NCI-H1436 treated with DMSO at 0.1 percent for 48 hours (cell line): ENCODE measurements around the gene HLA-E.
"Not testable (repeated sequence)": the region's sequence is repeated elsewhere in the genome, so short reads cannot be mapped to it uniquely, and the experiment has no call there.

ENCODE experiments used
- DNase-seq: peaks from one replicate; lab custom pipeline; 2025; lab: John Stamatoyannopoulos, UW

Gene HLA-E

DNA sequence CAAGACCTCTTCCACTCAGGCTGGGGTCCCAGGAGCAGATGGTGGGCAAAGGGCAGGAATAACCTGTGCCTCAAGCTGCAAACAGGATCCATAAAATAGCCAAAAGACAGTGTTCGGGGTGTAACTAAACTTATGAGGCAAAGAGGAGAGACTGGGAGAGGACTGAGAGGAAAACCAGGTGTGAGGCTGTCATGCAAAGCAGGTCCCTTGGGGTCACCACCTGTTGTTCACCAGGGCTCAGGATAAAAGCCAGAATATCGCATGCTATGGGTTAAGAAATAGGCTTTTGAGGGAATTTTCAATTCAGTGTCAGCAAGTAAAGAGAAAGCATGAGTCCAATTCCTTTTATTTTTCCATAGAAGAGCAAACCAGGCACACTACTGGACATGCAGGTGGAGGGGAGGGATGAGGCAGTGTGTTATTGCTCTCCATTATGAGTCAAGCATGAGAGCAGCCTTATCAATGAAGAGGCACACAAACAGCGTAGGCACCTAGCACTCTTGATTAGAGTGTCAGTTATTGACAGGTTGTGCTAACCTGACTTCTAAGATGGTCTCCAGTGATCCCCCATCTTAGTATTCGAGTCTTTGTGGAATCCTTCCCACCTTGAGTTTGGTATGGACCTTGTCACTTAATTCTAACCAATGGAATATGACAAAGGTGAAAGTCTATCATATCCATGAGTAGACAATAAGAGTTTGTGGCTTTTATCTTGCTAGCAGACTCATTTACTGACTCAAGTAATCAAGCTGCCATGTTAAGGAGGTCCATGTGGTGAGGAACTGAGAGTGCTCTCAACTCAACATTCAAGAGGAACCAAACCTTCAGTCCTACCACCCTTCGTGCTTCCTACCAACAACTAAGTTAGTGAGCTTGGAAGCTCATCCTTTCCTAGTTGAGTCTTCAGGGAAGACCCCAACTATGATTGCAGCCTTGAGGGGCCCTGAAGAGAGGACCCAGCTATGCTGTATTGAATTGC is 18.8 kb downstream of the HLA-E start:
- DNase-seq: no peak

DNA sequence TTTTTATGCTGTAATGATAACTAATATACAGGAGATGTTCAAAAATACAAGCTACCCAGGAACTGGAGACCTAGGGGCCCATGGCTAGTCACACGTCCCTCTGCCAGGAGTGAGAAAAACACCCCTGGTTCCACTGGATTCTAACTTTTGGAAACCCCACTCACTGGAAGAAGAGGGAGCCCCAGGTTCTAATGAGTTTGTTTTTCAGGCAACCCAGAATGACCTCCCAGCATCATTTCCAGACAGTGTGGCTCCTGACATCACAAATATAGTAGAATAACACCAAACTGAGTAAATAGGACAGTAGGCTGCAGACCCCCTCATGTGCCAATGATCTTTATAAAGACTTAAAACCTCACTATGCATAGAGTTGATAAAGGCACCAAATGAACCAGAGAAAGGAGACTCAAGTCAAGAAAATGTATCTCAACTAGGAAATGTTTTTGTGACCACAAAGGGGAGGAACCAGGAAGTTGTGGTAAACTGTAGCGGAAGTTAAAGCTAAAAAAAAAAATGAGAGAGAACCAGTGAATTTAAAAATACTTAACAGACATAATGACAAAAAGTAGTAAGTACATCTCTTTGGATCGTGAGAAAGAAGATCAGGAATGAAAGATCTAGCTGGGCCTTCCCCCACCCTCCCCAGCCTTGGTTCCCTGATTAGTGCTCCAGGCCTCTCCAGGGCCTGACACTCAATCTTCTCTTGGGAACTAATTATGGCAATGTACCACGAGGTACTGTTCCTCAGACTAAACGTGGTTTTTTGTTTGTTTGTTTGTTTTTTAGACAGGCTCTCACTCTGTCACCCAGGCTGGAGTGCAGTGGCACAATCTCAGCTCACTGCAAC is 19.8 kb downstream of the HLA-E start:
- no peak for DNase-seq

DNA sequence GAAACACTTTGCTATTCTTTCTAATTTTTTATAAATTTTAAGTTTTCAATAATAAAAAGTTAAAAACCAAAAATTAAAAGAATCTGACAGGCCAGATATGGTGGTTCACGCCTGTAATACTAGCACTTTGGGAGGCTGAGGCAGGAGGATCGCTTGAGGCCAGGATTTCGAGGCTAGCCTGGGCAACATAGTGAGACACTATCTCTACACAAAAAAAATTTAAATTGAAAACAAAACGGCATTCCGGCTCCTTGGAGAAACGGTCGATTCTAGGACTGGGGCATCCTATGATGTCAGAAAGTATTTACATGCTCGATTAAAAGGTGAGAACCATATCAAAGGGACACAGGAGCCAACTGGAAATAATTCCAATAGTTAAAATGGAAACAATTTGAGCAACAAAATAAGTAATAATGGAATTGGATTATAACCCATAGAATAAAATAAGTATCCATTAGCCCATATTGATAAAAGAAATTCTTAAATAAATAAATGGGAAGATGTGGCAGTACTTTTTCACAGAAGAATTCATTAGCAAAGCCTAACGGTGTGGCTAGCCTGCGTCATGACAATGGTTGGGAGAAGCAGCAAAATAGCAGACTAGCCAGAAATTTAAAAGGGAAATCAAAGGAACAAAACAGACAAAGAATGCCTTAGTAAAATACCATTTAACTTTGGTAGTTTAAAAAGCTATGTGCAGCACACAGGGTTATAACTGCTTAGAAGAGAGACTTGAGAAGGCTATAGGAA is 21.3 kb downstream of the HLA-E start:
- DNase-seq: no peak

DNA sequence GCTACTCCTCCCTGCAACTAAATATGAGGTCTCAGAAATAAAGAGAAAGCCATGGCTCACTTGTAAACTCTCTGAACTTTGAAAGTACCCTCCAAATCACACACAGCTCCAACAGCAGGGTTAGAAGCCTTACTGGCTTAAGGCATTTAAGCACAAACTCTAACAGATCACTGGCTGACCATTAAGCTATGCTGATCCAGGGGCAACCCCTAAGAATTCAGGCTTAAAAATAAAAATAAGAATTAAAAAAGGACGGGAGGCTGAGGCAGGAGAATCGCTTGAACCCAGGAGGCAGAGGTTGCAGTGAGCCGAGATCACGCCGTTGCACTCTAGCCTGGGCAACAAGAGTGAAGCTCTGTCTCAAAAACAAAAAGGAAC is 21.8 kb downstream of the HLA-E start:
- no peak for DNase-seq

DNA sequence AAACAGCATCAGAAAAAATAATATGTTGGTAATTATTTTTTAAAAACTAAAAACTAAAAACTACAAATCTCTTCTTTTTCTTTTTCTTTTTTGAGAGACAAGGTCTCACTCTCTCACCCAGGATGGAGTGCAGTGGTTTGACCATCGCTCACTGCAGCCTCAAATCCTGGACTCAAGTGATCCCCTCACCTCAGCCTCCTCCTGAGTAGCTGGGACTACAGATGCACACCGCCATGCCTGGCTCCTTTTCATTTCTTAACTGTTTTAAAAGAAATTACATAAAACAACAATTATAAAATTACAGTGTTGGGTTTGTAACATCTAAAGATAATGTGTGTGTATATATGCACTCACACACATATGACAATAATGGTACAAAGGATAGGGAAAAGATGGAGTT is 24.1 kb downstream of the HLA-E start:
- no peak for DNase-seq

DNA sequence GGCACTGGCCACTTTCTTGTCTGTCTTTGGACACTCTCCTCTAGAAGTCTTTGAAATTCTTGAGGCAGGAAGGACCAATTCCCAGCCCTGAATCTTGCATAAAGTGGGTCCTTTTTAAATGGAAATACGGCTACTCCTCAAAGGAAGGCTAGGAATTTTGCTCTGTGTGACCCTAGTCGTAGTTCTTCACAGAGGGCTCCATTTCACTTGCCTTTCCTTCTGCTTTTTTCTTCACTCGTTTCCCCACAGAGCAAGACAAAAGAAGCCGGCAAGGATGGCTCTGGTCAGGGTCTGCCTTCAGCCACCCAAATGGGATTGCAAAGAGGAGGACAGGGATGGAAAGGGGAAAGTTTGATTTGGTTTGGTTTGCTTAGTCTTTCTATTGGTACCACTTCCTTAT is 25.8 kb downstream of the HLA-E start:
- DNase-seq: no peak

DNA sequence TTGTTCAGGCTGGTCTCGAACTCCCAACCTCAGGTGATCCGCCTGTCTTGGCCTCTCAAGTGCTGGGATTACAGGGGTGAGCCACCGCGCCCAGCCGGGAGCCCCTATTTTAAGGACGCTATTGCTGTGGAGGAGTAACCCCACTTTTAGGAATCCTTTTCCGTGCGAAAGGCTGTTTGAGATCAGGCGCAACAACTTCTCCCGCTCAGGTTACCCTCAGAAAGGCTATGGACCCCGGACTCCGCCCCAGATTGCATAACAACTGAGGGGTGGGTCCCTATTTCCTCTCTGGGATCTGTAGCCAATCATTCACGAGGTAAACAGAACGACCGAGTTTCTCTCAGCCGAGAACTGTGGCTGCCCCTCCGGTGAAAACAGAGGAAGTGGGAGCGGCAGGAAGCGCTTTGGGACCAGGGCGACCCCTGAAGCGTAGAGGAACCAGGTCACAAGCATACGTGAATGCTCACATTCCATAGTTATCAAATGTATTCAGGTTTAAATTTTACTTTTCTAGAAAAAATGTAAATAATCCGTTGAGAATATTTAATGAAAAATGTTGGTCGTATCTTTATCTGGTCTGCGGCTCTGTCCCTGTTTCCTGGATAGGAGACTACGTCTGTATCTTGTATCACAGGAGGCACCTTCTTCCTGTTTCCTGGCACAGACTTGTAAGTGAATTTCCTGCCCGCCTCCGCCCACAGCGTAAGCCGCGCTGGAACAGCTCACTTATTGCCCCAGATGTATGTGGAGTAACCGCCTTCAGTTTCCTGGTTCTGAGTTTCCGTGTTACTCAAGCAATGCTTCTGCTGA is 26.8 kb downstream of the HLA-E start:
- peak; percentile 47 for DNase-seq

DNA sequence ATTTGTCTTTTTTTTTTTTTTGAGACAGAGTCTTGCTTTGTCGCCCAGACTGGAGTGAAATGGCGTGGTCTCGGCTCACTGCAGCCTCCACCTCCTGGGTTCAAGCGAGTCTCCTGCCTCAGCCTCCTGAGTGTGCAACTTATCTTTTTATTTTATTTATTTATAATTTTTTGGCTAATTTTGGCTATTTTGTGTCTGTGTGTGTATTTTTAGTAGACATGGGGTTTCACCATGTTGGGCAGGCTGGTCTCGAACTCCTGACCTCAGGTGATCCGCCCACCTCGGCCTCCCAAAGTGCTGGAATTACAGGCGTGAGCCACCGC is 27.4 kb downstream of the HLA-E start:
- DNase-seq: not testable (repeated sequence)

DNA sequence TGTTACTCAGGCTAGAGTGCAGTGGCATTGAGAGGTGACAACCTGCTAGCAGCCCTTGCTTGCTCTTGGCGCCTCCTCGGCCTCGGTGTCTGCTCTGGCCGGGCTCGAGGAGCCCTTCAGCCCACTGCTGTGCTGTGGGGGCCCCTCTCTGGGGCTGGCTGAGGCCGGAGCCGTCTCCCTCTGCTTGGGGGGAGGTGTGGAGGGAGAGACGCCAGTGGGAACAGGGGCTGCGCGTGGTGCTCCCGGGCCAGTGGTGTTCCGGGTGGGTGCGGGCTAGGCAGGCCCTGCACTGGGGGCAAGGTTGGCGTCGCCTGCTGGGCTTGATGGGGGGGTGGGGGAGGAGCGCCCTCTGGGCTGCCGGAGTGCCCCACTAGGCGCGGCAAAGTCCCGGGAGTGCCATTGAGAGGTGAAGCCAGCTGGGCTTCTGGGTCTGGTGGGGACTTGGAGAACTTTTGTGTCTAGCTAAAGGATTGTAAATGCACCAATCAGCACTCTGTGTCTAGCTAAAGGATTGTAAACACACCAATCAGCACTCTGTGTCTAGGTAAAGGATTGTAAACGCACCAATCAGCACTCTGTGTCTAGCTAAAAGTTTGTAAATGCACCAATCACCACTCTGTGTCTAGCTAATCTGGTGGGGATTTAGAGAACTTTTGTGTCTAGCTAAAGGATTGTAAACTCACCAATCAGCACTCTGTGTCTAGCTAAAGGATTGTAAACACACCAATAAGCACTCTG is 28.6 kb downstream of the HLA-E start:
- not testable (repeated sequence) for DNase-seq

DNA sequence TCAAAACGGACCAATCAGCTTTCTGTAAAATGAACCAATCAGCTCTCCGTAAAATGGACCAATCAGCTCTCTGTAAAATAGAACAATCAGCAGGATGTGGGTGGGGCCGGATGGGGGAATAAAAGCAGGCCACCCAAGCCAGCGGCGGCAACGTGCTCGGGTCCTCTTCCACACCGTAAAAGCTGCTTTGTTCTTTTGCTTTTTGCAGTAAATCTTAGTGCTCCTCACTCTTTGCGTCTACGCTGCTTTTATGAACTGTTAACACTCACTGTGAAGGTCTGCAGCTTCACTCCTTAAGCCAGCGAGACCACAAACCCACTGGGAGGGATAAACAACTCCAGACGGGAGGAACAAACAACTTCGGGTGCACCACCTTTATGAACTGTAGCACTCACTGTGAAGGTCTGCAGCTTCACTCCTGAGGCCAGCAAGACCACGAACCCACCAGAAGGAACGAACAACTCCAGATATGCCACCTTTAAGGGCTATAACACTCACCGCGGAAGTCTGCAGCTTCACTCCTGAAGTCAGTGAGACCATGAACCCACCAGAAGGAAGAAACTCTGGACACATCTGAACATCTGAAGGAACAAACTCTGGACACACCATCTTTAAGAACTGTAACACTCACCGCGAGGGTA is 29.3 kb downstream of the HLA-E start:
- DNase-seq: not testable (repeated sequence)

DNA sequence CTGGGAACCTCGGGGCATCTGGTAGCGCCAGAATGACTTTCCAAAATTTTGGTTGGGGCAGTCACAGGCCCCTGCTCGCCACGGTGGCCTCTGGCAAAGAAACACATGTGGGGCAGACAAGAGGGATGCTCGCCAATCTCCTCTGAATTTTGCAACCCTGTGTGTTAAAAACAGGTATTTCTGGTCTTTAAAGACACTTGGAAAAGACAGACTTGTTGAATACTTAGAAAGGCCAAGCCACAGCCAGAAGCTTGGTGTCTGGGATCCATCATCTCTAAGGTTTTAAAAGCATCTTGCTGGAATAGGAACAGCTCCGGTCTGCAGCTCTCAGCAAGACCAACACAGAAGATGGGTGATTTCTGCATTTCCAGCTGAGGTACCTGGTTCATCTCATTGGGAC is 31.2 kb downstream of the HLA-E start:
- DNase-seq: no peak

DNA sequence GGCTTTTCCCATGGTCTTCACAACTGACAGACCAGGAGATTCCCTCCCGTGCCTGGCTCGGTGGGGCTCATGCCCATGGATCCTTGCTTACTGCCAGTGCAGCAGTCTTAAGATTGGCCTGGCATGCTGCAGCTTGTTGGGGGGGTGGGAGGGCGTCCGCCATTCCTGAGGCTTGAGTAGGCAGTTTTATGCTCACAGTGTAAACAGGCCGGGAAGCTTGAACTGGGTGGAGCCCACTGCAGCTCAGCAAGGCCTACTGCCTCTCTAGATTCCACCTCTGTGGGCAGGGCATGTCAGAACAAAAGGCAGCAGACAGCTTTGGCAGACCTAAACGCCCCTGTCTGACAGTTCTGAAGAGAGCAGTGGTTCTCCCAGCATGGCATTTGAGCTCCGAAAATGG is 31.8 kb downstream of the HLA-E start:
- DNase-seq: not testable (repeated sequence)

DNA sequence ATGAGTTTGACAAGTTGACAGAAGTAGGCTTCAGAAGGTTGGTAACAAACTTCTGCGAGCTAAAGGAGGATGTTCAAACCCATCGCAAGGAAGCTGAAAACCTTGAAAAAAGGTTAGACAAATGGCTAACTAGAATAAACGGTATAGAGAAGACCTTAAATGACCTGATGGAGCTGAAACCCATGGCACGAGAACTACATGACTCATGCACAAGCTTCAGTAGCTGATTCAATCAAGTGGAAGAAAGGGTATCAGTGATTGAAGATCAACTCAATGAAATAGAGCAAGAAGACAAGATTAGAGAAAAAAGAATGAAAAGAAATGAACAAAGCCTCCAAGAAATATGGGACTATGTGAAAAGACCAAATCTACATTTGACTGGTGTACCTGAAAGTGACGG is 32.6 kb downstream of the HLA-E start:
- not testable (repeated sequence) for DNase-seq

DNA sequence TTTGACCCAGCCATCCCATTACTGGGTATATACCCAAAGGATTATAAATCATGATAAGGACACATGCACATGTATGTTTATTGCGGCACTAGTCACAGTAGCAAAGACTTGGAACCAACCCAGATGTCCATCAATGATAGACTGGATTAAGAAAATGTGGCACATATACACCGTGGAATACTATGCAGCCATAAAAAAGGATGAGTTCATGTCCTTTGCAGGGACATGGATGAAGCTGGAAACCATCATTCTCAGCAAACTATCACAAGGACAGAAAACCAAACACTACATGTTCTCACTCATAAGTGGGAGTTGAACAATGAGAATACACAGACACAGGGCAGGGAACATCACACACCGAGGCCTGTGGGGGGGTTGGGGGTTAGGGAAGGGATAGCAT is 37.1 kb downstream of the HLA-E start:
- not testable (repeated sequence) for DNase-seq

DNA sequence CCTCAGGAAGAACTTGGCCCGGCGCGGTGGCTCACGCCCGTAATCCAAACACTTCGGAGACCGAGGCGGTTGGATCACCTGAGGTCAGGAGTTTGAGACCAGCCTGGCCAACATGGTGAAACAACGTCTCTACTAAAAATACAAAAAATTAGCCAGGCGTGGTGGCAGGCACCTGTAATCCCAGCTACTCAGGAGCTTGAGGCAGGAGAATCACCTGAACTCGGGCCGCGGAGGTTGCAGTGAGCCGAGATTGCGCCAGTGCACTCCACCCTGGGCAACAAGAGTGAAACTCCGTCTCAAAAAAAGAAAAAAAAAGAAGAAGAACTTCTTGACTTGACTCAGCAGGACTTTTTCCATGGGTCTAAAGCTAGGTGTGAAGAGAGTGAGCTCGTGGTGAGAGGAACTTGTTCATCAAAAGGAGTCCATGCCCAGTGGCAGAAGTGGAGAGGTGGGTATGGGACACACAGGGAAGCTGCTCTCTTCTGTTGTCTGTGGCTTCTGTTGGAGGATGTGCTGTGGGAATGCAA is 40.1 kb downstream of the HLA-E start:
- not testable (repeated sequence) for DNase-seq

DNA sequence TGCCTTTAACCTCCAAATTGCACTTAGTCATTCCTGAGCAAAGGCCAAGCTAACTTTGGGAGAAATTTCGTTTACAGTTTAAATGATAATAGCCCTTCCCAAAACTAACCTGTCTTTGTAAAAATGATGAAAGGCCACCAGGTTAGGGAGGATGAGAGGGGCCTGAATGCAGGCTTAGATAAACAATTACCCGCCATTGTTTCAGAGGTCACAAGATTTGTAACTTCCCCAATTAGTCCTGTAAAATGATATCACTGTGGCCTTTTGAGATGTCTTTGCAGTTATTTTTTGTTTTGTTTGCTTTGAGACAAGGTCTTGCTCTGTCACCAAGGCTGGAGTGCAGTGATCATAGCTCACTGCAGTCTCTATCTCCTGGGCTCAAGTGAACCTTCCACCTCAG is 40.7 kb downstream of the HLA-E start:
- DNase-seq: no peak

DNA sequence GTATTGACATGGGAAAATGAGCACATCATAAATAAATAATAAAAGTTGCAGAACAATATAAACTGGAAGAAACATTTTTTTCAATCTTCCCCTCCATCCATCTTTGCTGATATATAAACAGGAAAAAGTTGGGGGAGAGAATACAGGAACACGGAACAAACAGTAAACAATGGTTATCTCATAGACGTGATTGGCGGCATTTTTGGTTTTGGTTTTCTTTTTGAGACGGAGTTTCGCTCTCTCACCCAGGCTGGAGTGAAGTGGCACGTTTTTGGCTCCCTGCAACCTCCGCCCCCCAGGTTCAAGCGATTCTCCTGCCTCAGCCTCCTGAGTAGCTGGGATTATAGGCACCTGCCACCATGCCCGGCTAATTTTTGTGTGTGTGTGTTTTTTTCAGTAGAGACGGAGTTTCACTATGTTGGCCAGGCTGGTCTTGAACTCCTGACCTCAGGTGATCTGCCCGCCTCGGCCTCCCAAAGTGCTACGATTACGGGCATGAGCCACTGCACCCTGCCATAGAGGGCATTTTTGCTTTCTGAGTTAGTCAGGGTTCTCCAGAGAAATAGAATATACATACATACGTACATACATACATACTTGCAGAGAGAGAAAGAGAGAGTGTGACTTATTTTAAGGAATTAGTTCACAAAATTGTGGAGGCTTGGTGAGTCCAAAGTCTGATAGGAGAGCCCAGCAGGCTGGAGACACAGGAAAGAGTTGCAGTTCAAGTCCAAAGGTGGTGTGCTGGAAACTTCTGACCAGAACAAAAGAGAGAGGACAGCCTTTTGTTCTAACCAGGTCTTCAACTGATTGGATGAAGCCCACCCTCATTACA is 44.4 kb downstream of the HLA-E start:
- no peak for DNase-seq

DNA sequence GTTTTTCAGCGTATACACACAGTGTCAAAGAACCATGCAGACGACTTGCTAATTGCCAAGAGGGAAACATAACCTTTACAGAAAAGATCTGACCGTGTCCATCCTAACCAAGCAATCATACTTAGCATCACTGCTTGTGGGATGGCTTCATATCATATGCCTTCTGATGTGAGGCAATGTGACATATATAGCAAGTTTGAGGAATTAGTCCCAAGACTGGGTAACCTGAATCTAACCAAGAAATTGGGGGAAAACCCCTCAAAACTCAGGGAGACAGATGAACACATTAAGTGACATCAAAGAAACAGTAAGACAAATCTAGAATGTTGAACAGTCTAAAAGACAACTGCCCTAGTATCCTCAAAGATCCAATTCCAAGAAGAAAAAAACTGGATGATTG is 48.6 kb downstream of the HLA-E start:
- no peak for DNase-seq
